Vagina (tissue), 2 donors: Measurements from ENCODE around the gene NDUFA11.

Experiments
- CTCF ChIP-seq, 3 experiments: fragments of 450-650 bp in 2 of 3; fragments of 200-600 bp in 1 of 3; sonication (generic) in 1 of 3; IDR thresholded peaks; one replicate each; pipeline ENCODE4 v1.5.1; 2017 to 2019; ENCODE audit warnings: antibody characterized with exemption in 3 of 3, mild to moderate bottlenecking in 2 of 3, moderate library complexity in 2 of 3
- POLR2A ChIP-seq, 2 donors: fragments of 450-650 bp; IDR thresholded peaks; one replicate each; pipeline ENCODE4 v1.6.1; 2017; ENCODE audit warnings: antibody characterized with exemption in 2 of 2, mild to moderate bottlenecking in 2 of 2, moderate library complexity in 2 of 2
- POLR2AphosphoS5 ChIP-seq, 2 donors: sonication (generic); formaldehyde crosslinking; IDR thresholded peaks; one replicate each; pipeline ENCODE4 v1.9.0; 2017; ENCODE audit warnings: antibody characterized with exemption in 2 of 2, mild to moderate bottlenecking in 2 of 2, low read depth in 1 of 2; ENCODE audit not compliant: insufficient read depth in 1 of 2

- TF ChIP-seq CTCF (IDR thresholded peaks at IDR 0.05) (no peak), POLR2A (IDR thresholded peaks at IDR 0.05) (no peak), POLR2AphosphoS5 (IDR thresholded peaks at IDR 0.05; ENCODE audit: insufficient read depth in 1 of 2, low read depth in 1 of 2) (no peak)
These were observed 52.8 kb downstream of the NDUFA11 start for GRCh38 chr19:5850743-5851293.
